Measurements from ENCODE around the gene ATP6V1G1.

GRCh38 chr9:114621975-114622609, 34.5 kb downstream of the ATP6V1G1 start:
- TF ChIP-seq EZH2phosphoT487 (IDR thresholded peaks at IDR 0.05; ENCODE audit: low read depth, severe bottlenecking, unreplicated experiment): no peak
- no peak for TF ChIP-seq CTCF (IDR thresholded peaks at IDR 0.05; ENCODE audit: poor library complexity)
- no peak for TF ChIP-seq EZH2 (IDR thresholded peaks at IDR 0.05; ENCODE audit: borderline replicate concordance)

Data from hepatocyte (in vitro differentiated cells).